HG02884 (cell line): Measurements from ENCODE around the gene PTPRF.
"Not testable (repeated sequence)": the region's sequence is repeated elsewhere in the genome, so short reads cannot be mapped to it uniquely, and the experiment has no call there.

ENCODE experiments used
- ATAC-seq: cut with Tn5 transposase; IDR thresholded peaks from one replicate; pipeline ENCODE4 v1.9.1; 2021; ENCODE audit warnings: mild to moderate bottlenecking, moderate library complexity; ENCODE audit not compliant: unreplicated experiment

PTPRF gene

DNA sequence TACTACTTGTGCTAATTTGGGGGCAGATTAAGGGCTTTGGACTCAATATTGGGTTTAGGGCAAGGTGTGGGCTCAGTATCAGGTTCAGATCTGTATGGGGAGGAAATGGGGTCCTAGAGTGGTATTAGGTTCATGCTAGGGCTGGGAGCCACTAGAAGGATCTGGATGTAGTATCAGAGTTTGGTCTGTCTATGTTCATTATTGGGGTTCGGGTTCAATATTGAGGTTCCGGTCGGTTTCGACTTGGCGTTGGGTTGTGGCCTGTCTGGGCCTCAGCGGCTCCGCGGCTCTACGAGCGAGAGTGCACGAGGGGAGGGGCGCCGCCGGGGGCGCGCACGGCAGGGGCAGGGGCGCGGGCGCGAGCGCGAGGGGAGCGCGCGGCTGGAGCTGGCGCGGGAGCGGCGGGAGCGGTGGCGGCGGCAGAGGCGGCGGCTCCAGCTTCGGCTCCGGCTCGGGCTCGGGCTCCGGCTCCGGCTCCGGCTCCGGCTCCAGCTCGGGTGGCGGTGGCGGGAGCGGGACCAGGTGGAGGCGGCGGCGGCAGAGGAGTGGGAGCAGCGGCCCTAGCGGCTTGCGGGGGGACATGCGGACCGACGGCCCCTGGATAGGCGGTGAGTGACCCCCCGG, at the start of gene PTPRF:
TSS of gene PTPRF (plus strand) at position 401 of the 624 bp plus-strand sequence. CDS start 14,193 bp downstream, outside the sequence.
- no peak for ATAC-seq

DNA sequence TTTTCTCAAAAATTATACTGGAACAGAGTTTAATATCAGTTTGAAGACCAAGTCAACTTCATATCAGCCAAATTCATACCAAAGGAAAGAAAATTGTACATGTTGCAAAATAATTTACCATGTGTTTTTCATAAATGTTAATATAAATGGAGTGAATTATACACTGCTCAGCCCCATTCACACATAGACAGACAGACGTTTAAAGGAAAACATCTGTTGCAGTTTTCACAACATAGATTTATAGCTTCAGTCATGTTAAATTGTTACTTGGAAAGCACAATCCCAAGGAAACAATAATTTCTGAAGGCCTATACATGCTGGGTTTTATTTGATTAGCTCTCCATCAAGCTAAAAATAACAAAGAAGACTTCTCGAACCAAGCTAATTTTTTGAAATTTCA, 49.2 kb upstream of the PTPRF start:
- no peak for ATAC-seq

DNA sequence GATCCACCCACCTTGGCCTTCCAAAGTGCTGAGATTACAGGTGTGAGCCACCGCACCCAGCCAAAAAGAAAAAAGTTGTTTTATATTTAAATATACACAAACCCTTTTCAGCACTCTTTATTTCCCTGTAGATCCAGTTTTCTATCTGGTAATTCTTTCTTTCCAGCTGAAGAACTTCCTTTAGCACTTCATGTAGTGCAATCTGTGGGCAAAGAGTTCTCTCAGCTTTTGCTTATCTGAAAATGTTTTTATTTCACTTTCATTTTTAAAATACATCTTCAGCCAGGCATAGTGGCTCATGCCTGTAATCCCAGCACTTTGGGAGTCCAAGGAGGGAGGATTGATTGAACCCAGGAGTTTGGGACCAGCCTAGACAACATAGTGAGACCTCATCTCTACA, 48.5 kb upstream of the PTPRF start:
- no peak for ATAC-seq

DNA sequence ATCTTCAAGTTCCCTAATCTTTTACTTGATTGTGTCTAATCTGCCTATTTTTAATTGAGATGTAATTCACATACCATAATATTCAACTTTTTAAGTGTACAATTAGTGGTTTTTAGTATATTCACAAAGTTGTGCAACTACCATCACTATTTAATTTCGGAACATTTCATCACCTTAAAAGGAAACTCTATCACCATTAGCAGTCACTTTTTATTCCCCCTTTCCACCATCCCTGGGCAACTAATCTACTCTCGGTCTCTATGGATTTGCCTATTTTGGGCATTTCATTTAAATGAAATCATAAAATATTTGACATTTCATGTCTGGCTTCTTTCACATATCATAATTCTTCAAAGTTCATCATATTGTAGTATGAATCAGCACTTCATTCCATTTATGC, 46.3 kb upstream of the PTPRF start:
- ATAC-seq: no peak

DNA sequence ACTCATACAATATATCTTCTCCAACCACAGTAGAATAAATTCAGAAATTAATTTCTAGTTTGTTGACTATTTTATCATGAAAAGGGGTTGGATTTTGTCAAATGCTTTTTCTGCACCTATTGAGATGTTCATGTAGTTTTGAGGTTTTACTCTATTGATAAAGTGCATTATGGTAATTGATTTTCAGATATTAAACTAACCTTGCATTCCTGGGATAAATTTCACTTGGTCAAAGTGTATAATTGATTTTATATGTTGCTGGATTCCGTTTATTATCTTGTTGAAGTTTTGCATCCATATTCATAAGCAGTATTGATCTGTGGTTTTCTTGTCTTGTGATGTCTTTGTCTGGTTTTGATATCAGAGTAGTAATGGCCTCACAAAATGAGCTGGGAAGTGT, 42.5 kb upstream of the PTPRF start:
- ATAC-seq: no peak

DNA sequence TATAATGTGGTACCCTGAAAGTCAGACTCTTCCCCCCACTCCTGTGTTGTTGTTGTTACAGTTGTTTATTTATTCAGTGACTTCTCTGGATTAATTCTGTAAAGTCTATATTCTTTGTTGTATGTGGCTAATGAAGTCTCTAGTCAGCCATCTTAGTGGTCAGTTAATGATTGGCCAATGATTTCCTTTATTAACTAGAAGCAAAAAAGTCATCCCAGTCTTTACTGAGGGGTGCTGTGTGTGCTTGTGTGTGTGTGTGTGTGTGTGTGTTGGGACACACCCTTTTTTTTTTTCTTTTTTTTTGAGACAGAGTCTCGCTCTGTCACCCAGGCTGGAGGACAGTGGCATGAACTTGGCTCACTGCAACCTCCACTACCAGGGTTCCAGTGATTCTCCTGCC, 39.6 kb upstream of the PTPRF start:
- no peak for ATAC-seq

DNA sequence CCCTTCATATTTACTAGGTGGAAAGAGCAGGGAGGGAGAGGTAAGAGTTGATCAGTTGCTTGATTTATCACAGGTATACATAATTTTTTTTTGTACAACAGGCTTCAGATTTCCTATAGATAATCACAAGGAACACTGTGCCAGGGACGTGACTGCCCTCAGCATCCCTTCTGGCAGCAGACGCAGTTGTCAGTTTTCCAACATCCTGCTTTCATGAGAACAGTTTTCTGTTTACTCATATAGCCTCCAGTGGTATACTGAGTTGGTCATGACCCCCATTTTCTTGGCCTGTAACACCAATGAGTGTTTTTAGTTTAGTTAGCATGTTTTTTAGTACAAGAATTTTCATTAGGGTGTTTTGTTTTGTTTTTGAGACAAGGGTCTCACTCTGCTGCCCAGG, 37.9 kb upstream of the PTPRF start:
- ATAC-seq: no peak

DNA sequence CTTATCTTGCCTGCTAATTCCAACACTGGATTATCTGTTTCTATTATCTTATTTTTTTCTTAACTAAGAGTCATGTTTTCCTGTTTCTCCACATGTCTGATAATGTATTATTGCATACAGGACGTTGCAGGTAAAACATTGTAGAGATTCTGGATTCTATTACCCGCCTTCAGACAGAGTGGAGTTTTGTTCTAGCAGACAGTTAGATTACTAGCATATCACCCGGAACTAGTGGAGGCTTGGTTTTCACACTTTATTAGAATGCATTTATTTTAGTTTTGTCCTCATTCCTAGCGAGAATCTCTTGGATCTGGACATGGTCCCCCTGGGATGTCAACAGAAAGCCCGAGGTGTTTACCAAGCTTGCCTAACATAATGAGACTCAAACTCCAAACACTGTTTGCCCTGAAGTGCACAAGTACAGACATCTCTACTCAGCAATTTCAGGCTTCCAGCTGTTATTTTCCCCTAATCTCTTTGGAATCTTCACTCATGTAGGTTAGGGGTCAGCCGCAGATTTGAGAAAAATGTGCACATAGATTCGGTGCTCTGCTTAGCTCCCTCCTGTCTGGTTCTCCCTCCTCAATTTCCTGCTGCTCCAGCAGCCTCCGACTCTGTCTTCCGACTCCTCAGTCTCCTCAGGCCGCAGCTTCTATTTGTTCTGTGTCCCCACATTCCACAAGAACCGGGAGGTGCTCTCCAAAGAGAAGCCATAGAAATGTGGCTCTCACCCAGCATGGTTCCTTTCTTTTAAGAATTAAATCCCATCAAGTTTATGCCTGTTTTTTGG, 36.8 kb upstream of the PTPRF start:
- no peak for ATAC-seq

DNA sequence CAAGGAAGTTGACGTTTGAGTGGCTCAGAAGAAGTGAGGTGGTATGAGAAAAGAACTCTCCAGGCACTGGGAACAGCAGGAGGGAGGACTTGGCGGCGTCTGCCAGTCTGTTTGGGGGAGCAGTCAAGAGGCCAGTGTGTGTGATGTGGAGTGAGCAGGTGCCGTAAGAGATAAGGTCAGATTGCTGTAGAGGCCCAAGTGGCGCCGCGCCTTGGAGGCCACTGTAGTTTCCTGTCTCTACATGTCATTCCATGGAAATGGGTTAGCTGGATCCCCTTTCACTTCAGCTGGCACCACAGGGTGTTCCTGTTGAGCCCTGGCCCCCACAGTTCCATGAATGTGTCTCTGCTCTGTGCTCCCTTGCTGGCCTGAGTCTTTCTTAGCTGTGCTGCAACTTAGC, 35.5 kb upstream of the PTPRF start:
- no peak for ATAC-seq

DNA sequence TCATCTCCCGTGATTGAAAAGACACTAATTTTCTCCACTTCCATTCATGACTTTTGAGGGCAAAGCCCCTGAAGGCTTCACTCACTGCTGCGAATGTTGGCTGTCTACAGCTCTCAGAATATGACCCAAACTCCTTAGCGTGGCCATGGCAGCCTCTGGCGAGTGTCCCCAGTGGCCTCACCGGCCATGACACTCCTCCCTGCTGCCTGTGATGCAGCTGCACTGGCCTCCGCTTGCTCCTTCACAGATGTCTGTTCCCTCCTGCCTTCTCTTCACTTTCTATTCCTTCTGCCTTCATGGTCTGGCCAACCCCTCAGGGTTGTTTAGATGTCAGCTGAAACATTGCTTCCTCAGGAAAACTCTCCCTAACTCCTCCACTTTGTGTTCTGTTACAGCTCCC, 30.8 kb upstream of the PTPRF start:
- no peak for ATAC-seq

DNA sequence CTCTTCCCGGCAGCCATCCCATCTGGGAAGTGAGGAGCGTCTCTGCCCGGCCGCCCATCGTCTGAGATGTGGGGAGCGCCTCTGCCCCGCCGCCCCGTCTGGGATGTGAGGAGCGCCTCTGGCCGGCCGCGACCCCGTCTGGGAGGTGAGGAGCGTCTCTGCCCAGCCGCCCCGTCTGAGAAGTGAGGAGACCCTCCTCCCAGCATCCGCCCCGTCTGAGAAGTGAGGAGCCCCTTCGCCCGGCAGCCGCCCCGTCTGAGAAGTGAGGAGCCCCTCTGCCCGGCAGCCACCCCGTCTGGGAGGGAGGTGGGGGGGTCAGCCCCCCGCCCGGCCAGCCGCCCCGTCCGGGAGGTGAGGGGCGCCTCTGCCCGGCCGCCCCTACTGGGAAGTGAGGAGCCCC, 28.9 kb upstream of the PTPRF start:
- not testable (repeated sequence) for ATAC-seq

DNA sequence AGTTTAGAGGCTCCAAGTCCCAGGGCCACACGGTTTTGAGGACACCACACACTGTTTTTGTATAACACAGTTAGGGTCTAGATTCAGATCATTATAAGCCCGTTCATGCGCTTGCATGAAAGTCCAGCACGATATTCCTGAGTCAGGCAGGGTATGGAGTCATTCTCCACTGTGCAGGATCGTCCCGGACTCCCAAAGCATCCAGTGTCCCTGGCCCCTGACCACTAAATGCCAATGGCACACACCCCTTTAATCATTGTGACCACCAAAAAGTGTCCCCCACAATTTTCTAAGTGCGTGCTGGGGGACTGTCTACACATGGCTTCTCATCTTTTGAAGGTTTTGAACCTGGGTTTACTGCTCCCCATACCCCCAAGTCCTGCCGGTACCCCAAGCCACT, 27.1 kb upstream of the PTPRF start:
- no peak for ATAC-seq

DNA sequence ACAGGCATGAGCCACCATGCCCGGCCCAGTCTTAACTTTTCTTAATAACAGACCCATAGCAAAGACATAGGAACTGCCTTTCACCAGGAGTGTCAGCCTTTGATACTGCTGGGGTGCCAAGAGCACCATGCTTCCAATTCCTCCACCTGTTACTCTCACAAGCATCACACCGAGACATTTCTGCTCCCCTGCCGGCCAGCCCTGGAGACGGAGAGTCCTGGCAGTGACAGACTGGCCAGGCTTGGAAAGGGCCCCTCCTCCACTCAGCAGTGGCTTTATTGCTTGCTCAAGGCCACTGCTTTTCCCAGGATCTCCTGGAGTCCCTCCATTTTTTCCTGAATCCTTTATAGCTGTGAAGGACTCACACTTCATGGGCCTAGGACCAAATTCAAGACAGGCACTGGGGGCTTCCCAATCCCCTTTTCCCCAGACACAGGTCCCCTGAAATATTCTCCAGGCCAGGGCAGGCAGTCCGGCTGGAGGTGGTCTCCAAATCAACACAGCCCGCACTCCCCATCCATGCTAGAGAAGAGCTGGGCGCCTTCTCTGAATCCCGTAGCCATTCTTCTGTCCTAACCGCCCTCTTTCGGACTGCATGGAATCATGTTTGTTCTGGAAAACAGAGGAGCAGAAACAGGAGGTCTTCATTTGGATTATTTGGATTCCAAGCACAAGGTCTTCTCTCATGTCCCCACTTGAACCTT, 25.5 kb upstream of the PTPRF start:
- ATAC-seq: no peak

DNA sequence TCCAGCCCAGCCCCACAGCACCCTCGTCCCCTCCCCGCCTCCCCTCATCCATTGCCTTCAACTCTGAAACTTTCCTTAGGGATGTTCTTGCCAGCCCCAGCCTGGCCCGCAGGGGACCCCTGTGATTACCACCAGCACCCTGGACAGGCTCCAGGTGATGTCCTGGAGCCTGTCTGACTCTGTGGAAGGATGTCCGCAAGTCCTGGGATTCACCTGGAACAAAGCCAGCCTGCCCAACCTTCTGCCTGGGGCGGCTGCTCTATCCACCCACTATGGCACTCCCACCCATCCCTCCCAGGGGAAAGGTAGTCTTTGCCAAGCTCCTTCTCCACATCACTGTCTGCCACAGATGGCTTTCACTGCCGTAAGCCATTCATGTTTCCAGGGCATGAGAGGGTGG, 24.4 kb upstream of the PTPRF start:
- ATAC-seq: no peak

DNA sequence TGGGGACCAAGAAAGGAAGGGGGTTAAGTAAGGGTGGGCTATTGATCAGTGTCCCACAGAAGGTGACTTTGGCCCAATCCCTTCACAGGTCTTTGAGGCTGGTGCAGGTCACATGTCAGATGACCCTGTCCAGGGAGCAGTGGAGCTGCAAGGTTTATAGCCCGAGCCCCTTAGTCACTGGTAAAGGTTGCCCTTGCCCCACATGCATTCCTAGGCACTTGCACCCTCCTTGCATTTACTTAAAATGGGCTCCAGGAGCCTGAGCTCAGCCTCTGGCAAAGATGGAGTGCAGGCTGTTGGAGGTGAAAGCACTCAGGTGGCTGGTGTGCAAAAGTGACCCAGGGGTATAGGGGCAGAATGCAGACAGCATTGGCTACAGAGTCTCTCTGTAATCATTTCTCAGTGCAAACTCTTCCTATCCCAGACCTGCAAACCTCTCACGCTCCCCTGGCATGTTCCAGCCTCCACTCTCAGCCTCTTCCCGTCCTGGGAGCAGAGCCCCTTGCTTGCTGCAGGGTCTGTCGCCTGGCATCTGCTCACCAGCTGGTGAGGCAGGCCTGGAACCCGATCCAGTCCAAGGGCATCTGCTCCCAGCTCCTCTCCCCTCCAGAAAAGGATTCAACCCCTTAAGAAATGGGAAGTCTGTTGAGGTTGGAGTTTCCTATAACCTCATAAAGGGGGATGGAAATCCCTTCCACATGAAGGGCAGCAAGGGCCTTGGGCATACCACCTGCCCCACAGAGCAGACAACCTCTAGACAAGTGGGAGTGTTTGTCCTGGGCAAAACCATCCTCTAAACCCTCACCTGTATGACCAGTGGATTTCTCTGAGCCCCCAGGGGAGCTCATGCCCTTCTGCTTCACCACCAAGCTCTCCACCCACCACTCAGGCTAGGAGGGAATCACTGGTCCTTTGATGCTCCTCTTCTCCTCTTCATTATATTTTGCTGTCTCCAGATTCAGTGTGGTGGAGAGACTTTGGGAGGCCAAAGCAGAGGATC, 23.1 kb upstream of the PTPRF start:
- ATAC-seq: no peak

DNA sequence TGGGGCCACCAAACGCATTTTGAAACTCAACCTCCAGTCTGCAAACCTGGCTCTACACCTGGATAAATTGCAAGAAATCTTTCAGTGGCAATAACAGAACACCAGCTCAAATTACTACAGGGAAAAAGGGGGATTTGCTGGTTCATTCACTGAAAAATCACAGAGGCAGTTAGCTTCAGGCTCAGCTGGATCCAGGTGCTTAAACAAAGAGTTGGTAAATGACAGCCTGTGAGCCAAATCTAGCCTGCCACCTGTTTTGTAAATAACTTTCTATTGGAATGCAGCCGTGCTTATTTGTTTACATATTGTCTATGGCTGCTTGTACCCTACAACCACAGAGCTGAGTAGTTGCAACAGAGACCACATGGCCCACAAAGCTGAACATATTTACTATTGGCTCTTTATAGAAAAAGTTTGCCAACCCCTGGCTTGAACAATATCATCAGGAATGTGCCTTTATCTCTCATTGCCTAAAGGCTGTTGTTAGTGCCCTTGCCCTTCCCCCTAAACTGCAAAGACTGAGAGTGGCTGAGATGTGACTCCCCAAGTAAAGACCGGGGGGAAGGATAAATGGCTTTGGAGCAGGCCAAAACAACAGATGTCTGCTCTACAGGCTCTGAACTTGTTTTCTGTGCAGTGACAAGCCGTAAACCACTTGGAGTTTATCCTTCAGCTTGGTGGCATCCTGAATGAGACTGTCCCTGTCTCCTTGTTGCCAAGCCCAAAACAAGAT, 21.5 kb upstream of the PTPRF start:
- ATAC-seq: no peak

DNA sequence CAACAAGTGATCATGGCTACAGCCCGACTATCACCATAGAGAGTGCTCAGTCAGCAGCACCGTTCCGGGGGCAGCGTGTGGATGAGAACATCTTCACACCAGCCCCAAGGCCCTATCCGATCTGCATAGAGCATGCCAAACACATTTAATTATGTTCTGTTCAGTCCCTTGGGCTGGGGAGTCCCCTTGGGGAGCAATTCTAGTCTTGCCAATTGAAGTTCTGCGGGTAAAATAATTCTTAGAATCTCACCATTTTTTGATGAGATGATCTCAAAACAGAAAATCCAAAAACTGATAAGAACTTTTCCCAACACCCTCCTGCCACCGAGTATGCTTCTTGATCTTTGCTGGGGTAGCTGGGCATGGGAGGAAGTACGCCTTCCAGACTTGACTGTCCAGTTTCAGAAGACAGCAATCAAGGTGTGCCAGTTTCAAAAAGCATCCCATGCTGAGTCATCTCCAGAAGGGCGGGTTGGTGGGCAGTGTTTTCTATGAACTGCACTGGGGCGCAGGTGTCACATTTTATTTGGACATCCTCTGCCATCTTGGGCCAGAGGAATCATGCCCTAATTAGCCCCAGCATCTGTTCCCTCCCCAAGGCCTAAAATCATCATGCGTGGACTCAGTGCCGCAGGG, 20.8 kb upstream of the PTPRF start:
- ATAC-seq: no peak

DNA sequence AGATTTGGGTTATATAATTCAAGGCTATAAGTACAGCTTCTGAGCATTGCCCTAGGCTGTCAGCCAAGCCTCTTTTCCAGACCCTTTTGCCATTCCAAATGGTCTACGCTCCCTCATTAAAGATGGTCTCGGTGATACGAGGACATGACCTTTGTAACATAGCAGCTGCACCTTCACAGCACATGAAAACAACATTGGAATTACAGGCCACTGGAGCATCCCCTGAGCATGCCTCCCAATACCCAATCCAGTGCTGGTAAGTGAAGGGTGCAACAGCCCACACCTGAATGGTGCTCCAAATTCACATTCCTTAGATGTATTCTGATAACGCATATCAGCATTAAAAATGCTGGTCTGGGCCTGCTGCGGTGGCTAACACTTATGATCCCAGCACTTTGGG, 20.1 kb upstream of the PTPRF start:
- no peak for ATAC-seq

DNA sequence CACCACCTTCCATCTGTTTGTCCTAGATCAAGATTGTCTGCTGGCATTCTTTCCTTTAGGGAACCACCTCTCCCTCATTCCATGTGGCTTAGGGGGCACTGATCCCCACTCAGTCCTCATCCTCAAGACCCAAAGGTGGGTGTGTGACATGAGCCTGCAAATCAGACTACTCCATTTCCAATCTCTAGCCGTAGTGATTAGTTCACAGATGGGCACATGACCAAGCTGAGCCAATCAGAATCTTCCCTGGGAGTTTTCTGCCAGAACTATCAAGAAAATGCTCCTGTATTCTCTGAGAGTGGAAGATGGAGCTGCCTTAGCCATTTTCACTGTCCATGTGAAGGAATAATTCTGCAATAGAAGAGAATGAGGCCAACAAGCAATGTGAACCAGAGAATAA, 19.3 kb upstream of the PTPRF start:
- no peak for ATAC-seq

DNA sequence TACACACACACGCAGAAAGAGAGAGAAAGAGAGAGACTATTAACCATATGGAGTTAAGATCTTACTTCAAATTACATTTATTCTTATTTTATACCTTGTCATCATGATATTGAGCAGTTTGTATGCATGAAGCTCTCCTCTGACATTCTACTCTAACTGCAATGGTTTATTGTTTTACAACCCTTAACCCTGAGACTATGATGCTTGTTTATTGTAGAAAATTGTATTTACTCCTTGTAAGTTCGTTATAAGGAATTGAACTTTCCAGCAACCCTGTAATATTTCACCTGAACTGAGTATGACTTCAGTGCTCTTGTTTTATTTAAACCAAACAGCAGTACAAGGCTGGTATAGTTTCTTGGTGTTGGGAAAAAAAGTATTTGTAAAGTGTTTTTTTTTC, 18.6 kb upstream of the PTPRF start:
- no peak for ATAC-seq
